NOMO-1 treated with DMSO at 0.1 percent for 48 hours (cell line): ENCODE measurements around the gene PHLPP2.

Experiments used
- DNase-seq: peaks from one replicate; lab custom pipeline; 2025; ENCODE audit not compliant: unreplicated experiment; lab: John Stamatoyannopoulos, UW

The PHLPP2 gene

GRCh38 chr16:71671165-71671564 lies 53.3 kb downstream of the PHLPP2 start:
- DNase-seq: no peak

- no peak for DNase-seq
Observed at GRCh38 chr16:71670537-71670936, 54.0 kb downstream of the PHLPP2 start.

- no peak for DNase-seq
Observed at GRCh38 chr16:71669926-71670536, 54.5 kb downstream of the PHLPP2 start.

GRCh38 chr16:71666928-71667707 lies 57.4 kb downstream of the PHLPP2 start:
- DNase-seq: no peak

- no peak for DNase-seq
Observed at GRCh38 chr16:71666264-71666663, 58.2 kb downstream of the PHLPP2 start.

- no peak for DNase-seq
Observed at GRCh38 chr16:71659471-71659870, 65.0 kb downstream of the PHLPP2 start.

- DNase-seq: no peak
Observed at GRCh38 chr16:71658771-71659170, 65.7 kb downstream of the PHLPP2 start.

GRCh38 chr16:71649704-71650103 lies 74.8 kb downstream of the PHLPP2 start:
- DNase-seq: no peak

GRCh38 chr16:71648921-71649320 lies 75.6 kb downstream of the PHLPP2 start:
- DNase-seq: no peak

GRCh38 chr16:71648162-71648561 lies 76.3 kb downstream of the PHLPP2 start:
- DNase-seq: no peak

GRCh38 chr16:71647391-71647790 lies 77.1 kb downstream of the PHLPP2 start:
- no peak for DNase-seq

GRCh38 chr16:71645450-71645849 lies 79.1 kb downstream of the PHLPP2 start:
- DNase-seq: peak; percentile 17

- no peak for DNase-seq
Observed at GRCh38 chr16:71637398-71637797, 87.1 kb downstream of the PHLPP2 start.

GRCh38 chr16:71635632-71636031 lies 88.9 kb downstream of the PHLPP2 start:
- DNase-seq: no peak

GRCh38 chr16:71631776-71632175 lies 92.7 kb downstream of the PHLPP2 start:
- DNase-seq: no peak

- no peak for DNase-seq
Observed at GRCh38 chr16:71630808-71631207, 93.7 kb downstream of the PHLPP2 start.

GRCh38 chr16:71629278-71630016 lies 95.1 kb downstream of the PHLPP2 start:
- no peak for DNase-seq

- no peak for DNase-seq
Observed at GRCh38 chr16:71628810-71629209, 95.7 kb downstream of the PHLPP2 start.

- no peak for DNase-seq
Observed at GRCh38 chr16:71627731-71628181, 96.7 kb downstream of the PHLPP2 start.

- DNase-seq: no peak
Observed at GRCh38 chr16:71626858-71627213, 97.7 kb downstream of the PHLPP2 start.

GRCh38 chr16:71626018-71626857 lies 98.3 kb downstream of the PHLPP2 start, which contains the start of gene MARVELD3:
Gene MARVELD3 (plus strand): TSS chr16:71626184. CDS start chr16:71626230, 46 bp downstream.
- no peak for DNase-seq
